GM23248 (cell line): ENCODE measurements around the gene NQO1. TPM values are rescaled to one million over a fixed set of nuclear protein-coding genes. Genes with fewer than 3 reads are reported as not detected.
"Not testable (repeated sequence)": the region's sequence is repeated elsewhere in the genome, so short reads cannot be mapped to it uniquely, and the experiment has no call there.

Experiments used
- DNase-seq: peaks from one replicate; pipeline ENCODE4 v3.0.0-alpha.2; 2015
- H2AFZ ChIP-seq: fragments of 200-600 bp; sonication (generic); 2 replicates; pipeline ENCODE4 v1.6.1; 2016; ENCODE audit warnings: antibody characterized with exemption
- H3F3A ChIP-seq: fragments of 200-600 bp; sonication (generic); 2 replicates; pipeline ENCODE4 v1.6.1; 2016; ENCODE audit warnings: mild to moderate bottlenecking, antibody characterized with exemption, mixed run types; ENCODE audit not compliant: insufficient read depth
- H3K27ac ChIP-seq: fragments of 200-600 bp; sonication (generic); 2 replicates; pipeline ENCODE4 v1.5.1; 2016; ENCODE audit warnings: mild to moderate bottlenecking
- H3K27me3 ChIP-seq: fragments of 200-600 bp; sonication (generic); replicated peaks from 2 replicates; pipeline ENCODE4 v1.6.1; 2016; ENCODE audit warnings: mild to moderate bottlenecking; ENCODE audit not compliant: insufficient read depth
- H3K36me3 ChIP-seq: fragments of 200-600 bp; sonication (generic); 2 replicates; pipeline ENCODE4 v1.6.1; 2016; ENCODE audit warnings: low read depth, mild to moderate bottlenecking
- H3K4me1 ChIP-seq: fragments of 200-600 bp; sonication (generic); 2 replicates; pipeline ENCODE4 v1.6.1; 2016; ENCODE audit warnings: mild to moderate bottlenecking; ENCODE audit not compliant: insufficient read depth
- H3K4me2 ChIP-seq: fragments of 200-600 bp; sonication (generic); one replicate; pipeline ENCODE4 v1.6.1; 2016; ENCODE audit warnings: mild to moderate bottlenecking; ENCODE audit not compliant: unreplicated experiment
- H3K4me3 ChIP-seq: fragments of 200-600 bp; sonication (generic); 2 replicates; pipeline ENCODE4 v1.5.1; 2016; ENCODE audit warnings: mild to moderate bottlenecking
- H3K79me2 ChIP-seq: fragments of 200-600 bp; sonication (generic); 2 replicates; pipeline ENCODE4 v1.6.1; 2016; ENCODE audit warnings: mild to moderate bottlenecking; ENCODE audit not compliant: insufficient read depth
- H3K9ac ChIP-seq: fragments of 200-600 bp; sonication (generic); 2 replicates; pipeline ENCODE4 v1.6.1; 2016; ENCODE audit warnings: mild to moderate bottlenecking
- H3K9me2 ChIP-seq: fragments of 200-600 bp; sonication (generic); 2 replicates; pipeline ENCODE4 v1.6.1; 2016; ENCODE audit warnings: mixed run types, mild to moderate bottlenecking, moderate library complexity; ENCODE audit not compliant: insufficient read depth
- H3K9me3 ChIP-seq: fragments of 200-600 bp; sonication (generic); one replicate; pipeline ENCODE4 v1.6.1; 2017; ENCODE audit warnings: low read depth
- H4K20me1 ChIP-seq: fragments of 200-600 bp; sonication (generic); 2 replicates; pipeline ENCODE4 v1.6.0; 2016; ENCODE audit not compliant: insufficient read depth
- EZH2 ChIP-seq: fragments of 200-600 bp; sonication (generic); IDR thresholded peaks from 2 replicates; pipeline ENCODE4 v1.6.1; 2018; ENCODE audit warnings: antibody characterized with exemption, mild to moderate bottlenecking; ENCODE audit not compliant: insufficient read depth, poor library complexity, severe bottlenecking
- EZH2phosphoT487 ChIP-seq: fragments of 200-600 bp; sonication (generic); IDR thresholded peaks from 2 replicates; pipeline ENCODE4 v1.6.1; 2018; ENCODE audit warnings: antibody characterized with exemption, moderate library complexity, mild to moderate bottlenecking, low read depth; ENCODE audit not compliant: insufficient read depth
- WGBS, 2 experiments: methylation state at CpG; one replicate each; pipeline ENCODE4 v1.1.6; 2015 to 2017; ENCODE audit warnings: low lambda C conversion rate in 2 of 2, low coverage in 1 of 2; ENCODE audit errors: missing lambda C conversion rate in 2 of 2; 5-methylcytosine and 5-hydroxymethylcytosine counted together
- in situ Hi-C: fragments of 300-500 bp; cut with MboI; formaldehyde crosslinking; loops from 2 replicates; pipeline ENCODE4 v1.15.0; 2020
- polyA plus RNA-seq: library from polyadenylated mRNA; unstranded; fragments of >200 nt; fragmentation: Nextera tagmentation; extraction: Ambion mirVana; gene quantifications from 2 replicates; pipeline ENCODE4 v1.2.1, GENCODE V29; 2016
- total RNA-seq: library from RNA; depleted of rRNA; stranded (reverse); fragments of >200 nt; shearing (Covaris generic); gene quantifications from 2 replicates; pipeline ENCODE4 v1.2.3, GENCODE V29; 2014

Gene NQO1
- total and polyA plus RNA-seq, 2 experiments from 2014 or later, result 431 to 501 TPM

GRCh38 chr16:69741519-69741918 is 15.2 kb upstream of the NQO1 start:
- Histone ChIP-seq H3K27me3 (no peaks in the 10 kb centered on the region), H3K4me3 (no peak overlapping the region), H3K9me3 (no peaks in the 10 kb centered on the region), H3K9me2 (no peaks in the 10 kb centered on the region), H4K20me1 (no peaks in the 10 kb centered on the region), H3F3A (peaks cover 23% of the 10 kb centered on the region; the same call in 1 of the 2 replicates), H3K9ac (no peak overlapping the region), H3K4me2 (no peak overlapping the region), H3K36me3 (peaks cover 43% of the 10 kb centered on the region), H3K27ac (no peak overlapping the region), H3K79me2 (peaks cover 9% of the 10 kb centered on the region; the same call in 1 of the 2 replicates), H3K4me1 (no peaks in the 10 kb centered on the region; the same call in 1 of the 2 replicates), H2AFZ (no peak overlapping the region)
- in situ Hi-C loops, result no loop called here
- no peak for TF ChIP-seq EZH2
- TF ChIP-seq EZH2phosphoT487, result no peak
- no peak for DNase-seq
- WGBS, 2 experiments, result 76 to 79% methylated on average over 8 of the region's 8 CpGs

DNA sequence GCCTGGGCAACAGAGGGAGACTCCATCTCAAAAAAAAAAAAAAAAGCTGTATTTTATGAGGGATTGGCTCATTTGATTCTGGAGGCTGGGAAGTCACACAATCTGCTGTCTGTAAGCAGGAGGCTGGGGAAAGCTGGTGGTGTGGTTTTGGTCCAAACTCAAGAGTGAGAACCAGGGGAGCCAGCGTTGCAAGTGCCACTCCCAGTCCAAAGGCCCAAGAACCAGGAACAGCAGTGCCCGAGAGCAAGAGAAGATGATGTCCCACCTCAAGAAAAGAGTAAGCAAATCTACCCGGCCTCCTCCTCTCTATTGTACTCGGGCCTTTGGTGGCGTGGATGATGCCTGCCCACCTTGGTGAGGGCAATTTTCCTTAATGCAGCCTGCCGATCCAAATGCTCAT is 5.7 kb upstream of the NQO1 start:
- WGBS, 2 experiments, result 96 to 97% methylated on average over 6 of the region's 6 CpGs
- H3F3A ChIP-seq, result peaks cover 5% of the 10 kb centered on the region; the same call in 1 of the 2 replicates
- TF ChIP-seq EZH2phosphoT487, result no peak
- no peak for TF ChIP-seq EZH2

GRCh38 chr16:69731280-69731679 is 4.9 kb upstream of the NQO1 start:
- H4K20me1 ChIP-seq, DNase-seq, H3K4me2 ChIP-seq, H3K27me3 ChIP-seq, H3K9me2 ChIP-seq, H3K27ac ChIP-seq, H3K79me2 ChIP-seq, H3F3A ChIP-seq, H2AFZ ChIP-seq, H3K36me3 ChIP-seq, in situ Hi-C loops, H3K9ac ChIP-seq, H3K4me1 ChIP-seq, H3K9me3 ChIP-seq, H3K4me3 ChIP-seq: not testable (repeated sequence)
- WGBS, 2 experiments, result 79% methylated on average over 5 of the region's 5 CpGs

More for the DNA sequence above, 5.7 kb upstream of the NQO1 start:
- no peak overlapping the region for H3K9ac ChIP-seq
- H3K4me1 ChIP-seq, result peaks cover 8% of the 10 kb centered on the region
- H3K4me2 ChIP-seq, result no peak overlapping the region
- no peaks in the 10 kb centered on the region for H3K36me3 ChIP-seq
- in situ Hi-C loops, result no loop called here
- H3K9me3 ChIP-seq, result no peaks in the 10 kb centered on the region
- no peak overlapping the region for H2AFZ ChIP-seq
- H3K27ac ChIP-seq, result no peak overlapping the region
- DNase-seq, result no peak
- H3K79me2 ChIP-seq, result peaks cover 6% of the 10 kb centered on the region; the same call in 1 of the 2 replicates
- no peaks in the 10 kb centered on the region for H3K9me2 ChIP-seq
- H3K4me3 ChIP-seq, result no peak overlapping the region
- no peaks in the 10 kb centered on the region for H3K27me3 ChIP-seq
- no peaks in the 10 kb centered on the region for H4K20me1 ChIP-seq

GRCh38 chr16:69729030-69729429 is 2.7 kb upstream of the NQO1 start:
- in situ Hi-C loops, result loop anchor here (10.0 kb wide), 1 partner anchor 56 kb away; no protein-coding TSS in a partner anchor
- not testable (repeated sequence) for H3K9me3 ChIP-seq, H3K9ac ChIP-seq, H3K27ac ChIP-seq, H4K20me1 ChIP-seq, H3K27me3 ChIP-seq, H3K4me2 ChIP-seq, H3K36me3 ChIP-seq, H3K9me2 ChIP-seq, DNase-seq, H3K4me3 ChIP-seq, H2AFZ ChIP-seq
- WGBS, 2 experiments, result 94 to 100% methylated on average over 4 of the region's 4 CpGs
- H3K79me2 ChIP-seq, result peaks cover 29% of the 10 kb centered on the region
- peaks cover 24% of the 10 kb centered on the region for H3K4me1 ChIP-seq
- H3F3A ChIP-seq, result peaks cover 18% of the 10 kb centered on the region; the same call in 1 of the 2 replicates

GRCh38 chr16:69727916-69728270 is 1.5 kb upstream of the NQO1 start:
- Histone ChIP-seq H3K36me3 (no peaks in the 10 kb centered on the region), H3K79me2 (peaks cover 40% of the 10 kb centered on the region), H3K4me1 (peaks cover 24% of the 10 kb centered on the region), H3K4me2 (peak overlapping the region; percentile 94), H3K9me2 (no peaks in the 10 kb centered on the region), H4K20me1 (no peaks in the 10 kb centered on the region), H3K27ac (peak overlapping the region; percentile 92; the same call in 1 of the 2 replicates), H3K27me3 (no peaks in the 10 kb centered on the region), H2AFZ (no peak overlapping the region), H3F3A (peaks cover 18% of the 10 kb centered on the region; the same call in 1 of the 2 replicates), H3K4me3 (peak overlapping the region; percentile 93; the same call in 1 of the 2 replicates), H3K9me3 (no peaks in the 10 kb centered on the region), H3K9ac (no peak overlapping the region)
- 92 to 94% methylated on average over 5 of the region's 5 CpGs for WGBS, 2 experiments
- in situ Hi-C loops, result loop anchor here (10.0 kb wide), 1 partner anchor 57 kb away; no protein-coding TSS in a partner anchor
- TF ChIP-seq EZH2 (no peak), EZH2phosphoT487 (no peak)
- no peak for DNase-seq
